ENCODE data around the gene NSD1.
"Not testable (repeated sequence)": the region's sequence is repeated elsewhere in the genome, so short reads cannot be mapped to it uniquely, and the experiment has no call there.

NSD1 gene

GRCh38 chr5:177293819-177294581 is 160.4 kb downstream of the NSD1 start:
- no peak for DNase-seq

DNA sequence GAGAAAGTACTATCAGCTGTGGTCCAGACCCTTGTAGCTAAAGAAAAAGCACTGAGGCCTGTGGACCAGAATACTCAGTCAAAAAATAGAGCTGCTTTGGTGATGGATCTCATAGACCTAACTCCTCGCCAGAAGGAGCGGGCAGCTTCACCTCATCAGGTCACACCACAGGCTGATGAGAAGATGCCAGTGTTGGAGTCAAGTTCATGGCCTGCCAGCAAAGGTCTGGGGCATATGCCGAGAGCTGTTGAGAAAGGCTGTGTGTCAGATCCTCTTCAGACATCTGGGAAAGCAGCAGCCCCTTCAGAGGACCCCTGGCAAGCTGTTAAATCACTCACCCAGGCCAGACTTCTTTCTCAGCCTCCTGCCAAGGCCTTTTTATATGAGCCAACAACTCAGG is 161.1 kb downstream of the NSD1 start:
- DNase-seq: no peak

- DNase-seq: no peak
These were observed 162.4 kb downstream of the NSD1 start for GRCh38 chr5:177295924-177296323.

DNA sequence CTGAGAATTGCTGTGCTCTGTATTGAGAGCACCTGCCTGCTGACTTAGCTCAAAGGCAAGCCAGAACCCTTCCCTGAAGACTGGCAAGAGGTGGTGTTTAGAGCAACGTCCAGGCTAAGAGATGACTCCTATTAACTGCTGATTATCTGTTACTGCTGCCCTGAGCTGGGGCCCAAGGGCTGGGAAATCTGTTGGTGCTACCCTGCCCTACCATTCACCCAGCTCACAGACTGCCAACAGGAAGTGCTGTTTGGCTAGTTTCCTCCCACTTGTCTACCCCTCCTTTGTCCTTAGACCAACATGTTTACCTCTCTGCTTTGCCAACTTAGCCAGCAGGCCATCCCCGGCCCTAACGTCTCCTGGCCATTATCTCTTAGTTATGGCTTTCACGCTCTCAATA is 163.0 kb downstream of the NSD1 start:
- DNase-seq: no peak

DNA sequence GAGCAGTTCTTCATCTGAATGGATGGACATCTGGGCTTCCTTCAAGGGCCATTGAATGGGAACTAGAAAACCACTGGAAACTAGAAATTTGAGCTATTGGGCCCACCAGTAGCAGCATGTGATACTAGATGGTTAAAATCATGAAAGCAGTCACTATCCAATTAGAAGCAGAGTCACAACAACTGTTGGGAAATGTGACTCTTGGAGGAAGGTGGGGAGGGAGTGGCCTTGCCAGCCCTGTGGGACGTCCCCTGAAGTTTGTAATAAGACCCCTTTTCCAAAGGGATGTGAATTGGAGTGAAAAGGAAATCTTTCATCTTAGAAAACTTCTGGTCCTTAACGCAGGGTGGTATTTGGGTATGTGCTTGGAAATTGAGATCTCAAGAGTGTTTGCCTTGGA is 164.3 kb downstream of the NSD1 start:
- DNase-seq: no peak

DNA sequence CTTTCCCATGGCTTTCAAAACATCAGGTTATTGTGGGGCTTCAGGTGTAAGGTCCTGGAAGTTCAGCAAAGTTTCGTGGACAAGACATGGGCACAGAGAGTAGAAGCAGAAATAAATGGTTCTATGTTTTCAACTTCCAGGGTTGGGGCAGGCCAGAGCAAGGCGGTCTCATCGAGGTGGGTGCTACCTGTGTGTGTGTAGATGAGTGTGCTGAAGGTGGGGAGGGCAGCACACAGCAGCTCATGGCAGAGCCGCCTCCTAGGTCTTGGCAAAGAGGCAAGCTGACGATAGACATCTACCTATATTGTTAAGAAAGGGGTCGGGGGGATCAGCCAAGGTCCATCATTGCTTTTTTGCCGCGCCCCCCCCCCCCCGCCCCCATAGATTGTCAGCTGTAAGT is 166.1 kb downstream of the NSD1 start:
- no peak for DNase-seq

DNA sequence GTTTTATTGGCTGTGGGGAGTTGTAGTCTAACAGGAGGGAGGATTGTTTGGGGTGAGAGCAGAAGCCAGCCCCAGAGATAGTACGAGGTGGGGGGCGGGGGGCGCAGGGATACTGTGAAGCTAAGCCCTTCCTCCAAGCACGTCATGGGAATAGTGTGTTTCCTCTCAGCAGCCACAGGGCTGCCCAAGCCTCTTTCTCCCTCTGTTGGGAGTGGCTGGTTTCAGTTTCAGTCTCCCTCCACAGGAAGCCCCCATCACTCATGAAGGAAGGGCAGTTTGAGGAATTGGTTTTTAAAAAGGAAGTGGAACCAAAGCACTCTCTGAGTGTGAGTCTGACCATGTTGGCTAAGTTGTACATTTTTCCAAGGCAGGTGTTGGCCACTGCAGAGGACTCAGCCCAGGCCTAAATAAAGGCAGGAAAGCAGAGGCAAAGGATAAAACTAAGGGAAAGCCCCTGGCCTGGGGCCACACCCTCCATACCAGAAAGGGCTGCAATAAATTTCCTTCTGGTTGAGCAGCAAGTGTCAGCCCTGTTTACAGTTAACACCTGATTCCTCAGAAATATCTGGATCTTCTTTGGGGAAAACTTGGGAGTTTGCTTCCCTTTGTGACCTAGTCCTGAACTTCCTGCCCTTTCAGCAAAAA is 166.8 kb downstream of the NSD1 start:
- no peak for DNase-seq

DNA sequence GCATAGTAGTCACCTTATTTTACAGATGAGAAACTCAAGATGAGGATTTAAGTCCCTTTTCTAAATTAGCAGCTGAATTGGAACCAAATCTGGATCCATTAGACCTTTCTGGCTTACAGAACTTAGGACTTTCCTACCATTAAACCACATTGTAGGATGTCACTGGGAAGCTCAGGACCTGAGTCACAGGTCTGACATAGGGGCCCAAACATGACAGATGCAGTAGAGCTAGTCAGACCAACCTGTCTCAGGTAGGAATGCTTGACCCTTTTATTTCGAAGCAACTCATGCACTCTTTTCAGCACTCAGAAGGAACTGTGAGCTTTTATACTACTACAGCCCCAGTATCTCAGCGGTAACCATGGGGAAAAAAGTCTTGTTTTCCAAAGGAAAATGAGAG is 167.4 kb downstream of the NSD1 start:
- no peak for DNase-seq

- DNase-seq: no peak
These were observed 168.1 kb downstream of the NSD1 start for GRCh38 chr5:177301503-177302165.

DNA sequence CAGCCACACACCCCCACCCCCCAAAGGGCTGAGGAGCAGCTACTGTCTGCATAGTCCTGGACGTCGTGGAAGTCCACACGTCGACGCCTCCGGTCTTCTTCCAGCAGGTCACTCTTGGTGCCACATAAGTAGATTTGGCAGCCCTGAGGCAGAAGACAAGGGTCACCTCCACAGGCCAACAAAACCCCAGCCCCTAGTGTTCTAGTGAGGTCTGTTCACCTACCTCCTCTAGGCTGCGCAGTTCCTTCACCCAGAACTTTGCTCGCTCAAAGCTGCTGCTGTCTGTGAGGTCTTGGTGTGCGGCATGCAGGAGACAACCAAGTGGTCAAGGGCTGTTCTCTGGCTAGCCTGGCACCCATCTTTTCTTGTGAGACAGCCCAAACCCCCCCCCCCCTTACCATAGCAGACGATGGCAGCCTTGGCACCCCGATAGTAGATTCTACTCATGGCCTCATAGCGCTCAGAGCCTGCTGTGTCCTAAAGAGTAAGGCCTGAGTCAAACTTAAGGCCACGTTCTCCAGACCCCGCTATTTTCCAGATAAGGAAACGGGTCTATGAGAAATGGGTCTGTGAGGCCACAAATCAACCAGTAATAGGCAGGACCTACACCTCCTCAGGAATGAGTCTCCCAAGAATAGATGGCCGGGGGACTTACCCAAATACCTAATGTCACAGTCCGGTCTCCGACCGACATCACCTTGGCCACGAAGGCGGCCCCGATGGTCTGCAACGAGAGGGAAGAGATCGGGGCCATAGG is 169.0 kb downstream of the NSD1 start:
- no peak for DNase-seq

GRCh38 chr5:177303121-177303924 is 169.8 kb downstream of the NSD1 start, which contains the start of the genes PRELID1 and RAB24:
Gene PRELID1 (plus strand): TSS chr5:177303799. CDS start chr5:177303986, 187 bp downstream.
Gene RAB24 (minus strand): TSS chr5:177303719. CDS start chr5:177303288, 431 bp downstream.
- DNase-seq: no peak

DNA sequence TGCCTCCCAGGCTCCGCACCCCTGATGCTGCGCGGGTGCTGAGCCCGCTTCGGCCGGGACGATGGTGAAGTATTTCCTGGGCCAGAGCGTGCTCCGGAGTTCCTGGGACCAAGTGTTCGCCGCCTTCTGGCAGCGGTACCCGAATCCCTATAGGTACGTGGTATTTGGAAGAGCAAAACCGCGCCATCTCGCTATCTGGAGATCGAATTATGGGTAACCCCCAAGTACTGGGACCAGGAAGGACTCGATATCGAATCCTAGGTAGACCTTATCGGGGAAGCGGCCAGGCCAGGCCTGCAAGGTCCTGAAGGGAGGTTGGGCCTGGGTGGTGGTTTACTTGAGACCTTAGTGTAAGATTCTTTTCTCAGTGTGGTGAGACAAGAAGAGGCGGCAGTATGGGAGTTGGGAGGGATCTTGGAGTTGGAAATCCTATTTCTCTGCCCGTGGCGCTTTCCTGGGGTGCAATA is 170.4 kb downstream of the NSD1 start:
- DNase-seq: no peak

GRCh38 chr5:177304392-177305119 is 171.0 kb downstream of the NSD1 start:
- DNase-seq: no peak

DNA sequence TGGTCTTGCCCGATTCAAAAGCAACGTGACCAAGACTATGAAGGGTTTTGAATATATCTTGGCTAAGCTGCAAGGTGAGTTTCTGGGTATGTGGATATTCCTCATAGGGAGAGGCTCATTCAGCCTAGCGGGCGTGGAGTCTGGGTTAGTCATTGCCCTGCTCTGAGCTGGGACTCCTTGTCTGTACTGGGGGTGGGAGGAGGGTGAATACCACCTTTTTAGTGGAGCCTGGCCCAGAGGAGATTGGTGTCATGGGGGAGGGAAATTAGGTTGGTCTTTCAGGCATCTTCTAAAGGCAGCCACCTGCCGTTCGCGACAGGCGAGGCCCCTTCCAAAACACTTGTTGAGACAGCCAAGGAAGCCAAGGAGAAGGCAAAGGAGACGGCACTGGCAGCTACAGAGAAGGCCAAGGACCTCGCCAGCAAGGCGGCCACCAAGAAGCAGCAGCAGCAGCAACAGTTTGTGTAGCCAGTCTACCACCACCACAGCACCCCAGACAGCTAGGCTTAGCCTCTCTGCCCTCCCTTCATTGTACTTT is 172.6 kb downstream of the NSD1 start:
- DNase-seq: not testable (repeated sequence)

DNA sequence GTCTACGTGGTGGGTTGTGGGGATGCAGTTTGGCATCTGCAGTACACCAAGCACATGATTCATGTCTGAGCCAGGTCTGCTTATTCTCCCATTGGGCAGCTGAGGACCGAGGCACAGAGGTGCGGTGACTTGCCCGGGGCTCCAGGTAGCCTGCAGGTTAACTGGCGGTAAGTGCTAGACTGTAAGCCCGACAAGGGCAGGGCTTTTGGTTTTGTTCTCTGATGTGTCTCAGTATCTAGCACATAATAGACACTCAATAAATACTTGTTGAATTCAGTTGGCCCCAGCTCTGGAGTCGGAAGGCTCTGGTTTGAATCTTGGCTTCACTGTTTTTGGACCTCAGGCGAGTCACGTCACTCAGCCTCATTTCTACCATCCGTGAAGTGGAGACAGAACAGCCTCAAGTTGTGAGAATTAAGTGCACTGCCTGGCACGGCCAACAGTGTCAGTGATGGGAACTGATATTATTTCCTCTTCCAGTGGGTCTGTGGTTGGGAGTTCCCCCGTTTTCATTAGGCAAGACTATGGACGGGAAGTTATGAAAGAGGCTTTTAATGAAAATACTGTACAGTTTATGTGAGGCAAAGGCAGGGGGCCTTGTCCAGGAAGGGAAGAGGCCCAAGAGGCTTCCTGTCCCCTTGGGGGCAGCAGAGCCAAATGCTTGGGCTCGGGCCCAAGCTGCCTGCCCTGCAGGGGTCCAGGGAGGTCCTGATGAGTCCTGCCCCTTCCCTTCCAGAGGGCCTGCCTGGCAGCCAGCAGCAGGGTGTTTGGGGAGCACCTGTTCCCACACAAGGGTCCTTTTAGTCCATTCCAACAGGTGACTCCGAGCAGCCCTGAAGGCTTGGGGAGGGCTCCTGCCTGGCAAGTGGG is 173.3 kb downstream of the NSD1 start:
- DNase-seq: no peak

- no peak for DNase-seq
These were observed 174.2 kb downstream of the NSD1 start for GRCh38 chr5:177307544-177308363.

DNA sequence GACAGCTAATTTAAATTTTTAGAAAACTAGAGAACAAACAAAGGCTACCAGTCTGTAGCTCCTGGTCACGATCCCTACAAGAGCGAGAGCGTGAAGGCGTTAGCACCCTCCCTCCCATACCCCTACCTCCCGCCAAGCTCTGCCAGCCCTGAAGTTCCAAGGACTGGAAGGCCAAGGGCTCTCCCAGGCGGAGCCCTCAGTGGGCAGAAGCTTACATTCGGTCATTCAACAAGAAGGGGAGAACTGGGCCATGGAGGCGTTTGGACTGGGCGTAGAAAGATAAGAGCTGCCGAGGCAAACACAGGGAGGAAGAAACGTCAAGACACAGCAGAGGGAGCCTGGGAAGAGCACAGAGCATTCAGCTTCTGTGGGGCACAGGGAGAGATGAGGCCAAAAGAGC is 175.2 kb downstream of the NSD1 start:
- DNase-seq: no peak

DNA sequence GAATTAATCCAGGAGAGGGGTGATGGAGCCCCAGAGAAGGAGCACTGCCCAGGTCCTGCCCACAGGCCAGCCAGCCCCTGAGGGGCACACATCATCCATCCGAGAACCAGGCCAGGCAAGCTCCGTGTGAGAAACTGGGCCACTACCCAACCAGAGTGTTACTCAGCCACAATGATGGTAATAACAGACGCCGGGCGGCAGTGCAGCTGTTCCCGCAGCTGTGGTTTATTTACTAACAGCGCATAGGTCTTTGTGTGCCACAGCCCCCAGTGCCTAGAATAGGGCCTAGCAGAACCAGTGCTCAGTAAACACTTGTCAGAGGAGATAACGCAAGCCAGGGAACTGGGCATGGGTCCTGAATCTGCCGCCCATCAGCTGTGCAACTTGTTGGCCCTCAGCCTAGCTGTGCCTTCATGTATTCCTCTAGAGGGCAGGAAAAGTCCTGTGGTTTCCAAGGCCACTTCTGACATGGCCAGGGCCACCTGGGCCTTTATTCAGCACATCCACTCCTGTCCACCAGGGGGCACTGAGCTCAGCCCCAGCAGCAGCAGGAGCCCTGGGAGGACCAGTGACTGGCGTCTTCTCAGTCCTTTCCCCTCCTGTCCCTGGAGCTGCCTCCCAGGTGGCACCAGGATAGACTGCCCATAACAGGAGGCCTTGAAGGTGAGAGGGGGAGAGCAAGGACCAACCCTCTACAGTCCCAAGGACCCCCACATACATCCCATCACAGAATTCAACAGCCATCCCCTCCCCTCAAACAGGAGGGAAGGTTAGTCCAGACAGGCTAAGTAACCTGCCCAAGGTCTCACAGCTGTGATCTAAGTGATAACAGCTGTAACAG is 176.0 kb downstream of the NSD1 start:
- no peak for DNase-seq

Data from NCI-H1417 treated with DMSO at 0.1 percent for 48 hours (cell line).